SW 1271 (cell line): ENCODE results near the gene LAMA5.
"Not testable (repeated sequence)": the region's sequence is repeated elsewhere in the genome, so short reads cannot be mapped to it uniquely, and the experiment has no call there.

Source experiments
- DNase-seq, 2 experiments: peaks; one replicate each; lab custom pipeline; 2025; lab: John Stamatoyannopoulos, UW

The LAMA5 gene

GRCh38 chr20:62390317-62391164 lies 23.4 kb upstream of the LAMA5 start:
- DNase-seq: no peak

GRCh38 chr20:62389601-62390087 lies 22.5 kb upstream of the LAMA5 start:
- DNase-seq: no peak

GRCh38 chr20:62388839-62389600 lies 21.9 kb upstream of the LAMA5 start:
- DNase-seq: peak in 1 of 2 experiments; percentile 56

GRCh38 chr20:62387933-62388635 lies 21.0 kb upstream of the LAMA5 start:
- no peak for DNase-seq

GRCh38 chr20:62387219-62387913 lies 20.3 kb upstream of the LAMA5 start:
- no peak for DNase-seq

- DNase-seq: peak; percentile 83 to 91
These were observed 19.5 kb upstream of the LAMA5 start, which contains the start of gene RPS21 for GRCh38 chr20:62386383-62387218. Gene RPS21, plus strand, starts transcription at chr20:62387103. Its CDS starts 236 bp downstream, at chr20:62387339.

- peak; percentile 66 to 84 for DNase-seq
These were observed 15.4 kb upstream of the LAMA5 start for GRCh38 chr20:62382306-62383198.

- no peak for DNase-seq
These were observed 14.7 kb upstream of the LAMA5 start for GRCh38 chr20:62381842-62382241.

- peak; percentile 49 to 61 for DNase-seq
These were observed 14.2 kb upstream of the LAMA5 start for GRCh38 chr20:62381202-62381797.

- DNase-seq: no peak
These were observed 11.1 kb upstream of the LAMA5 start for GRCh38 chr20:62378215-62378614.

- DNase-seq: no peak
These were observed 10.6 kb upstream of the LAMA5 start for GRCh38 chr20:62377615-62378178.

GRCh38 chr20:62377064-62377461 lies 10.0 kb upstream of the LAMA5 start:
- no peak for DNase-seq

GRCh38 chr20:62376112-62377063 lies 9.3 kb upstream of the LAMA5 start:
- DNase-seq: no peak

- DNase-seq: no peak
These were observed 7.4 kb upstream of the LAMA5 start for GRCh38 chr20:62374331-62375152.

GRCh38 chr20:62373631-62374179 lies 6.6 kb upstream of the LAMA5 start:
- not testable (repeated sequence) for DNase-seq
